ENCODE measurements around the gene PPP1R7.

PPP1R7 gene

GRCh38 chr2:241182531-241183133 lies 32.4 kb downstream of the PPP1R7 start:
- Histone ChIP-seq H3K9ac (ENCODE audit: low read depth, low read length) (no peak overlapping the region), H3K36me3 (ENCODE audit: insufficient read depth, low read length) (no peaks in the 10 kb centered on the region), H3K9me3 (ENCODE audit: control insufficient read depth, insufficient read depth, low read length) (no peaks in the 10 kb centered on the region), H3K4me1 (ENCODE audit: insufficient read depth, low read length) (peaks cover 6% of the 10 kb centered on the region; the same call in 1 of the 2 replicates)

GRCh38 chr2:241183221-241183620 lies 33.0 kb downstream of the PPP1R7 start:
- H3K9ac ChIP-seq (ENCODE audit: low read depth, low read length): no peak overlapping the region
- no peaks in the 10 kb centered on the region for H3K36me3 ChIP-seq (ENCODE audit: insufficient read depth, low read length)
- peaks cover 10% of the 10 kb centered on the region; the same call in 1 of the 2 replicates for H3K4me1 ChIP-seq (ENCODE audit: insufficient read depth, low read length)
- no peaks in the 10 kb centered on the region for H3K9me3 ChIP-seq (ENCODE audit: control insufficient read depth, insufficient read depth, low read length)

- Histone ChIP-seq H3K9me3 (ENCODE audit: control insufficient read depth, insufficient read depth, low read length) (no peaks in the 10 kb centered on the region), H3K4me1 (ENCODE audit: insufficient read depth, low read length) (peaks cover 13% of the 10 kb centered on the region; the same call in 1 of the 2 replicates), H3K36me3 (ENCODE audit: insufficient read depth, low read length) (no peaks in the 10 kb centered on the region), H3K9ac (ENCODE audit: low read depth, low read length) (no peak overlapping the region)
These were observed 34.6 kb downstream of the PPP1R7 start for GRCh38 chr2:241184901-241185300.

- Histone ChIP-seq H3K9me3 (ENCODE audit: control insufficient read depth, insufficient read depth, low read length) (no peaks in the 10 kb centered on the region), H3K36me3 (ENCODE audit: insufficient read depth, low read length) (no peaks in the 10 kb centered on the region), H3K9ac (ENCODE audit: low read depth, low read length) (no peak overlapping the region), H3K4me1 (ENCODE audit: insufficient read depth, low read length) (peaks cover 13% of the 10 kb centered on the region; the same call in 1 of the 2 replicates)
These were observed 35.7 kb downstream of the PPP1R7 start for GRCh38 chr2:241185961-241186360.

GRCh38 chr2:241187101-241187917 lies 37.0 kb downstream of the PPP1R7 start:
- H3K9ac ChIP-seq (ENCODE audit: low read depth, low read length): no peak overlapping the region
- no peaks in the 10 kb centered on the region for H3K36me3 ChIP-seq (ENCODE audit: insufficient read depth, low read length)
- H3K9me3 ChIP-seq (ENCODE audit: control insufficient read depth, insufficient read depth, low read length): no peaks in the 10 kb centered on the region
- H3K4me1 ChIP-seq (ENCODE audit: insufficient read depth, low read length): peaks cover 13% of the 10 kb centered on the region; the same call in 1 of the 2 replicates

- Histone ChIP-seq H3K4me1 (ENCODE audit: insufficient read depth, low read length) (peaks cover 13% of the 10 kb centered on the region; the same call in 1 of the 2 replicates), H3K36me3 (ENCODE audit: insufficient read depth, low read length) (no peaks in the 10 kb centered on the region), H3K9me3 (ENCODE audit: control insufficient read depth, insufficient read depth, low read length) (no peaks in the 10 kb centered on the region), H3K9ac (ENCODE audit: low read depth, low read length) (no peak overlapping the region)
These were observed 37.6 kb downstream of the PPP1R7 start for GRCh38 chr2:241187918-241188234.

- no peaks in the 10 kb centered on the region for H3K9me3 ChIP-seq (ENCODE audit: control insufficient read depth, insufficient read depth, low read length)
- no peak within 1 kb of the TSS for H3K9ac ChIP-seq (ENCODE audit: low read depth, low read length)
- H3K36me3 ChIP-seq (ENCODE audit: insufficient read depth, low read length): no peaks in the 10 kb centered on the region
- H3K4me1 ChIP-seq (ENCODE audit: insufficient read depth, low read length): peaks cover 13% of the 10 kb centered on the region; the same call in 1 of the 2 replicates
These were observed 38.3 kb downstream of the PPP1R7 start, which contains the start of gene ANO7 for GRCh38 chr2:241188361-241189092. Gene ANO7 (plus strand): TSS chr2:241188677. CDS start chr2:241190064, 1,387 bp downstream.

GRCh38 chr2:241189093-241189855 lies 39.0 kb downstream of the PPP1R7 start:
- Histone ChIP-seq H3K4me1 (ENCODE audit: insufficient read depth, low read length) (peaks cover 13% of the 10 kb centered on the region; the same call in 1 of the 2 replicates), H3K9ac (ENCODE audit: low read depth, low read length) (no peak overlapping the region)

GRCh38 chr2:241189856-241190201 lies 39.6 kb downstream of the PPP1R7 start:
- Histone ChIP-seq H3K36me3 (ENCODE audit: insufficient read depth, low read length) (no peaks in the 10 kb centered on the region), H3K4me1 (ENCODE audit: insufficient read depth, low read length) (peaks cover 13% of the 10 kb centered on the region; the same call in 1 of the 2 replicates), H3K9me3 (ENCODE audit: control insufficient read depth, insufficient read depth, low read length) (no peaks in the 10 kb centered on the region), H3K9ac (ENCODE audit: low read depth, low read length) (no peak overlapping the region)

More at GRCh38 chr2:241189093-241189855, 39.0 kb downstream of the PPP1R7 start:
- Histone ChIP-seq H3K9me3 (ENCODE audit: control insufficient read depth, insufficient read depth, low read length) (no peaks in the 10 kb centered on the region), H3K36me3 (ENCODE audit: insufficient read depth, low read length) (no peaks in the 10 kb centered on the region)

- Histone ChIP-seq H3K36me3 (ENCODE audit: insufficient read depth, low read length) (no peaks in the 10 kb centered on the region), H3K4me1 (ENCODE audit: insufficient read depth, low read length) (peaks cover 13% of the 10 kb centered on the region; the same call in 1 of the 2 replicates), H3K9me3 (ENCODE audit: control insufficient read depth, insufficient read depth, low read length) (no peaks in the 10 kb centered on the region), H3K9ac (ENCODE audit: low read depth, low read length) (no peak overlapping the region)
These were observed 40.2 kb downstream of the PPP1R7 start for GRCh38 chr2:241190291-241190981.

- Histone ChIP-seq H3K9me3 (ENCODE audit: control insufficient read depth, insufficient read depth, low read length) (no peaks in the 10 kb centered on the region), H3K9ac (ENCODE audit: low read depth, low read length) (no peak overlapping the region), H3K36me3 (ENCODE audit: insufficient read depth, low read length) (no peaks in the 10 kb centered on the region), H3K4me1 (ENCODE audit: insufficient read depth, low read length) (peaks cover 13% of the 10 kb centered on the region; the same call in 1 of the 2 replicates)
These were observed 40.8 kb downstream of the PPP1R7 start for GRCh38 chr2:241191081-241191480.

- Histone ChIP-seq H3K36me3 (ENCODE audit: insufficient read depth, low read length) (no peaks in the 10 kb centered on the region), H3K4me1 (ENCODE audit: insufficient read depth, low read length) (peaks cover 3% of the 10 kb centered on the region; the same call in 1 of the 2 replicates), H3K9ac (ENCODE audit: low read depth, low read length) (no peak overlapping the region), H3K9me3 (ENCODE audit: control insufficient read depth, insufficient read depth, low read length) (no peaks in the 10 kb centered on the region)
These were observed 43.0 kb downstream of the PPP1R7 start for GRCh38 chr2:241193271-241193670.

GRCh38 chr2:241194811-241195210 lies 44.5 kb downstream of the PPP1R7 start:
- H3K4me1 ChIP-seq (ENCODE audit: insufficient read depth, low read length): no peaks in the 10 kb centered on the region
- no peak overlapping the region for H3K9ac ChIP-seq (ENCODE audit: low read depth, low read length)
- H3K9me3 ChIP-seq (ENCODE audit: control insufficient read depth, insufficient read depth, low read length): no peaks in the 10 kb centered on the region
- H3K36me3 ChIP-seq (ENCODE audit: insufficient read depth, low read length): no peaks in the 10 kb centered on the region

Measured in ES-I3 (cell line).